Astrocyte (in vitro differentiated cells and primary cell): ENCODE data around the gene TLR5. TPM values are rescaled to one million over a fixed set of nuclear protein-coding genes. Genes with fewer than 3 reads are reported as not detected.

Experiments
- DNase-seq: peaks from one replicate; pipeline ENCODE4 v3.0.0-alpha.2; 2010; ENCODE audit warnings: low read depth
- FAIRE-seq: peaks from 2 replicates; lab custom pipeline; 2011; peaks lifted over from hg19 to GRCh38; lab: Jason Lieb, UNC
- H2AFZ ChIP-seq: 2 replicates; pipeline ENCODE4 v1.6.0; 2012; ENCODE audit warnings: low read depth, low read length, inconsistent platforms
- H3K27ac ChIP-seq: 2 replicates; pipeline ENCODE4 v1.5.1; 2011; ENCODE audit warnings: low read depth, low read length, inconsistent platforms
- H3K27me3 ChIP-seq: 2 replicates; pipeline ENCODE4 v1.6.0; 2011; ENCODE audit warnings: low read length, inconsistent platforms; ENCODE audit not compliant: insufficient read depth
- H3K36me3 ChIP-seq: 2 replicates; pipeline ENCODE4 v1.5.1; 2011; ENCODE audit warnings: low read length, inconsistent platforms; ENCODE audit not compliant: insufficient read depth
- H3K4me1 ChIP-seq: 2 replicates; pipeline ENCODE4 v1.5.1; 2011; ENCODE audit warnings: low read length, inconsistent platforms; ENCODE audit not compliant: insufficient read depth
- H3K4me2 ChIP-seq: 2 replicates; pipeline ENCODE4 v1.6.0; 2012; ENCODE audit warnings: low read length, inconsistent platforms
- H3K4me3 ChIP-seq: 2 replicates; pipeline ENCODE4 v1.5.1; 2011; ENCODE audit warnings: low read depth, mild to moderate bottlenecking, low read length, inconsistent platforms; ENCODE audit not compliant: insufficient read depth
- H3K79me2 ChIP-seq: 2 replicates; pipeline ENCODE4 v1.6.0; 2012; ENCODE audit warnings: mild to moderate bottlenecking, low read length, inconsistent platforms; ENCODE audit not compliant: insufficient read depth
- H3K9ac ChIP-seq: 2 replicates; pipeline ENCODE4 v1.6.0; 2012; ENCODE audit warnings: mild to moderate bottlenecking, low read length, inconsistent platforms
- H3K9me3 ChIP-seq: 2 replicates; pipeline ENCODE4 v1.5.1; 2012; ENCODE audit warnings: low read depth, mild to moderate bottlenecking, low read length, inconsistent platforms; ENCODE audit not compliant: insufficient read depth
- H4K20me1 ChIP-seq: 2 replicates; pipeline ENCODE4 v1.6.0; 2012; ENCODE audit warnings: low read length, inconsistent platforms; ENCODE audit not compliant: insufficient read depth
- H3K27ac Mint-ChIP-seq: one replicate; pipeline ENCODE4 v1.8.0; 2021; ENCODE audit warnings: mild to moderate bottlenecking, mixed read lengths; ENCODE audit not compliant: unreplicated experiment
- H3K27me3 Mint-ChIP-seq: one replicate; pipeline ENCODE4 v1.8.0; 2021; ENCODE audit warnings: low read depth, mixed read lengths; ENCODE audit not compliant: unreplicated experiment
- H3K36me3 Mint-ChIP-seq: one replicate; pipeline ENCODE4 v1.8.0; 2021; ENCODE audit warnings: low read depth, mixed read lengths; ENCODE audit not compliant: unreplicated experiment
- H3K4me1 Mint-ChIP-seq: one replicate; pipeline ENCODE4 v1.8.0; 2021; ENCODE audit warnings: low read depth, mixed read lengths; ENCODE audit not compliant: unreplicated experiment
- H3K4me3 Mint-ChIP-seq: one replicate; pipeline ENCODE4 v1.8.0; 2021; ENCODE audit warnings: mild to moderate bottlenecking, moderate library complexity, mixed read lengths; ENCODE audit not compliant: unreplicated experiment
- H3K9me3 Mint-ChIP-seq: one replicate; pipeline ENCODE4 v1.8.0; 2021; ENCODE audit warnings: mild to moderate bottlenecking, mixed read lengths; ENCODE audit not compliant: unreplicated experiment
- EZH2 ChIP-seq: IDR thresholded peaks from 2 replicates; pipeline ENCODE4 v1.6.1; 2012; ENCODE audit warnings: mild to moderate bottlenecking, low read length, inconsistent platforms; ENCODE audit not compliant: insufficient read depth
- total RNA-seq: library from RNA; stranded (reverse); gene quantifications from 2 replicates; pipeline ENCODE4 v1.2.1, GENCODE V29; 2021
- TF ChIP-seq, protein P1 (sequence below): IDR thresholded peaks from 2 replicates; pipeline ENCODE4 v1.5.1; 2011; ENCODE audit warnings: low read depth, mild to moderate bottlenecking, inconsistent platforms, low read length, moderate library complexity; ENCODE audit not compliant: insufficient read depth

Gene TLR5
- total RNA-seq, 1 donor from 2014 or later, result 1.1 TPM

GRCh38 chr1:223142269-223142668, 779 bp downstream of the TLR5 start:
- Mint-ChIP-seq H3K27ac (no peak overlapping the region), H3K9me3 (peaks cover 6% of the 10 kb centered on the region), H3K36me3 (no peaks in the 10 kb centered on the region), H3K27me3 (peaks cover 8% of the 10 kb centered on the region), H3K4me3 (peak overlapping the region; percentile 73), H3K4me1 (peaks cover 19% of the 10 kb centered on the region)
- H3K9ac ChIP-seq, result peak overlapping the region; percentile 61
- FAIRE-seq (no peak), DNase-seq (no peak)
- TF ChIP-seq, protein P1, sequence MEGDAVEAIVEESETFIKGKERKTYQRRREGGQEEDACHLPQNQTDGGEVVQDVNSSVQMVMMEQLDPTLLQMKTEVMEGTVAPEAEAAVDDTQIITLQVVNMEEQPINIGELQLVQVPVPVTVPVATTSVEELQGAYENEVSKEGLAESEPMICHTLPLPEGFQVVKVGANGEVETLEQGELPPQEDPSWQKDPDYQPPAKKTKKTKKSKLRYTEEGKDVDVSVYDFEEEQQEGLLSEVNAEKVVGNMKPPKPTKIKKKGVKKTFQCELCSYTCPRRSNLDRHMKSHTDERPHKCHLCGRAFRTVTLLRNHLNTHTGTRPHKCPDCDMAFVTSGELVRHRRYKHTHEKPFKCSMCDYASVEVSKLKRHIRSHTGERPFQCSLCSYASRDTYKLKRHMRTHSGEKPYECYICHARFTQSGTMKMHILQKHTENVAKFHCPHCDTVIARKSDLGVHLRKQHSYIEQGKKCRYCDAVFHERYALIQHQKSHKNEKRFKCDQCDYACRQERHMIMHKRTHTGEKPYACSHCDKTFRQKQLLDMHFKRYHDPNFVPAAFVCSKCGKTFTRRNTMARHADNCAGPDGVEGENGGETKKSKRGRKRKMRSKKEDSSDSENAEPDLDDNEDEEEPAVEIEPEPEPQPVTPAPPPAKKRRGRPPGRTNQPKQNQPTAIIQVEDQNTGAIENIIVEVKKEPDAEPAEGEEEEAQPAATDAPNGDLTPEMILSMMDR, result no peak
- no peak for TF ChIP-seq EZH2
- no peaks in the 10 kb centered on the region for H3K36me3 ChIP-seq
- no peak overlapping the region for H2AFZ ChIP-seq
- H3K4me2 ChIP-seq, result peak overlapping the region; percentile 85
- H3K4me1 ChIP-seq, result no peaks in the 10 kb centered on the region
- H3K79me2 ChIP-seq, result no peaks in the 10 kb centered on the region
- H3K27me3 ChIP-seq, result peaks cover 2% of the 10 kb centered on the region
- no peaks in the 10 kb centered on the region for H3K9me3 ChIP-seq
- H3K4me3 ChIP-seq, result peak overlapping the region; percentile 56
- no peak overlapping the region for H3K27ac ChIP-seq
- H4K20me1 ChIP-seq, result no peaks in the 10 kb centered on the region

DNA sequence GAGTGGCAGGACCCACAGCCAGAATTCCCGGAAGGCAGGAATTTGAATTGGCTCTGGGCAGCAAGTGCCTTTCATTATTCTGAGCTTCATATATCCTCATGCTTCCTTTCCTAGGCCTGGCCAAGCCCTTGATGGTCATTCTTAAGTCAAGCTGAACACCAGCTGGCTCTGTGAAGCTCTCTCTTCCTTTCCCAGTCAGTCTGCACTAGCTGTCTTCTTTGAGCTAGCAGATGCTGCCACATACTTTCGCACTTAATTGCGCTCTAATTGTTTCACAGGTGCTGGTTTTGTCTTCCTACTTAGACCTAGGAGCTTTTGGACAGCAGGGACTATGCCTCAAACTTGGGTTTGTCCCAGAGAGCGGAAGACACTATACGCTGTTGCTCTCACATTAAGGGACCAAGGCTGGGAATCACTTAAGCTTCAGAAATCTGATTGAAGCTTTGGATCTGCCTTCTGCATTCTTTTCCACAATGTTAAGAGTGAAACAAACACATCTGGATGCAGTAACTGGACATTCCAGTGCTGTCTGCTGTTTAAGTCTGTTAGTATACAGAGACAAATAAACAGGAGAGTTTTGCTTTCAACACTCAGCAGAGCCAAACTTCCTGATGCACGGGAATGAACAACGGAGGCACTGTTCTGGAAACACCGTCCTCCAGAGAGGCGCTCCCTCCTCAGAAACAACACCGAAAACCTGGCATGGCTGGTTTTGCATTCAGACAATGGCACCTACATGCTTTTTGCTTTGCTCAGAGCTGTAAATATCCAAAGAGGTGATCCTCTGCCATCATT, 2.2 kb downstream of the TLR5 start:
- Mint-ChIP-seq H3K9me3 (no peaks in the 10 kb centered on the region), H3K36me3 (no peaks in the 10 kb centered on the region), H3K27ac (no peak overlapping the region), H3K27me3 (peaks cover 3% of the 10 kb centered on the region), H3K4me1 (peaks cover 19% of the 10 kb centered on the region), H3K4me3 (no peak overlapping the region)
- TF ChIP-seq, protein P1, result no peak
- no peak for TF ChIP-seq EZH2
- DNase-seq (no peak), FAIRE-seq (no peak)
- H3K27me3 ChIP-seq, result no peaks in the 10 kb centered on the region
- no peaks in the 10 kb centered on the region for H3K79me2 ChIP-seq
- no peak overlapping the region for H3K4me3 ChIP-seq
- H3K36me3 ChIP-seq, result no peaks in the 10 kb centered on the region
- H3K9me3 ChIP-seq, result no peaks in the 10 kb centered on the region
- H3K4me1 ChIP-seq, result no peaks in the 10 kb centered on the region
- H3K9ac ChIP-seq, result no peak overlapping the region
- no peak overlapping the region for H3K27ac ChIP-seq
- H3K4me2 ChIP-seq, result no peak overlapping the region
- no peaks in the 10 kb centered on the region for H4K20me1 ChIP-seq
- H2AFZ ChIP-seq, result peak overlapping the region; percentile 38
